ENCODE data around the gene SMIM5. TPM values are rescaled to one million over a fixed set of nuclear protein-coding genes. Genes with fewer than 3 reads are reported as not detected.

Gene SMIM5
- total and polyA plus RNA-seq, 9 of the 15 experiments (the other 6 are each of a cell fraction or from before 2014, with no cell fraction given), result 0.08 TPM; not detected in 8

- no peak overlapping the region for H3K4me2 ChIP-seq (ENCODE audit: insufficient read depth, low read length)
- DNase-seq (ENCODE audit: extremely low read depth in 1 of 4, low spot score in 3 of 4) (no peak), FAIRE-seq (no peak), ATAC-seq (no peak)
- intact Hi-C loops (cut with micrococcal nuclease) (loop anchor here (5.0 to 10.0 kb wide), 2 partner anchors 68 to 160 kb away; partner anchors contain the start of genes CASKIN2 and TSEN54), in situ Hi-C loops (cut with MboI) (no loop called here)
- H3K79me2 ChIP-seq (ENCODE audit: control insufficient read depth, insufficient read depth, low read length), result no peaks in the 10 kb centered on the region
- peaks cover 5 to 26% of the 10 kb centered on the region in 2 experiments; a peak in 3 of 5 replicates for H3K4me1 ChIP-seq (replicated peaks in 1 of 2; ENCODE audit: control insufficient read depth in 2 of 2, insufficient read depth in 2 of 2, low read length in 2 of 2)
- 45% methylated on average over 7 of the region's 7 CpGs for WGBS (ENCODE audit: insufficient coverage, low coverage, missing lambda C conversion rate)
- TF ChIP-seq POLR2AphosphoS5 (IDR thresholded peaks at IDR 0.05; ENCODE audit: control insufficient read depth, insufficient read depth, low read depth, low read length), result no peak
- H4K20me1 ChIP-seq (replicated peaks; ENCODE audit: control insufficient read depth, insufficient read depth, low read length), result no peaks in the 10 kb centered on the region
- ChIA-PET CTCF (ENCODE audit: low intra/inter-chr PET ratio) (no interaction called here), POLR2A (interaction anchor here (0.8 to 1.8 kb wide), 2 partner anchors 17 to 69 kb away, joined by 3 to 4 read pairs; partner anchors contain the start of gene TSEN54)
- H2AFZ ChIP-seq (ENCODE audit: low read depth, low read length), result no peak overlapping the region
- no peak overlapping the region for H3K27ac ChIP-seq (ENCODE audit: extremely low read depth, low read depth, low read length)
- no peak overlapping the region for H3K4me3 ChIP-seq
- no peaks in the 10 kb centered on the region for H3K9me3 ChIP-seq (replicated peaks; ENCODE audit: control insufficient read depth, insufficient read depth, low read depth, low read length)
- no peaks in the 10 kb centered on the region for H3K36me3 ChIP-seq (ENCODE audit: control insufficient read depth, insufficient read depth, low read length)
- no peaks in the 10 kb centered on the region; a peak in 1 of 5 replicates for H3K27me3 ChIP-seq (ENCODE audit: control insufficient read depth in 2 of 2, insufficient read depth in 2 of 2, low read length in 2 of 2)
- BruUV-seq (replicated peaks), result no TSS peak
- H3K9me1 ChIP-seq (ENCODE audit: control insufficient read depth, insufficient read depth, low read length), result no peaks in the 10 kb centered on the region
- no peak overlapping the region for H3K9ac ChIP-seq (ENCODE audit: insufficient read depth in 1 of 2, low read depth in 2 of 2, low read length in 2 of 2)
These were observed 48.4 kb upstream of the SMIM5 start for GRCh38 chr17:75584849-75585175.

GRCh38 chr17:75587675-75588595 is 45.3 kb upstream of the SMIM5 start, which contains the start of gene MYO15B:
Gene MYO15B (plus strand): TSS chr17:75587800. CDS start chr17:75588058, 258 bp downstream.
- Histone ChIP-seq H3K4me2 (ENCODE audit: insufficient read depth, low read length) (0 out of 2 replicates have a peak within 1 kb of the TSS, but pooled peaks have one; percentile 18), H3K79me2 (ENCODE audit: control insufficient read depth, insufficient read depth, low read length) (no peaks in the 10 kb centered on the region), H3K9me3 (replicated peaks; ENCODE audit: control insufficient read depth, insufficient read depth, low read depth, low read length) (no peaks in the 10 kb centered on the region), H3K9ac (ENCODE audit: insufficient read depth in 1 of 2, low read depth in 2 of 2, low read length in 2 of 2) (peak within 1 kb of the TSS; percentile 53 to 89; a peak in 3 of 4 replicates), H3K4me1 (replicated peaks in 1 of 2; ENCODE audit: control insufficient read depth in 2 of 2, insufficient read depth in 2 of 2, low read length in 2 of 2) (peaks cover 6 to 36% of the 10 kb centered on the region in 2 experiments; a peak in 3 of 5 replicates), H3K36me3 (ENCODE audit: control insufficient read depth, insufficient read depth, low read length) (no peaks in the 10 kb centered on the region), H4K20me1 (replicated peaks; ENCODE audit: control insufficient read depth, insufficient read depth, low read length) (no peaks in the 10 kb centered on the region), H3K9me1 (ENCODE audit: control insufficient read depth, insufficient read depth, low read length) (no peaks in the 10 kb centered on the region), H3K27ac (ENCODE audit: extremely low read depth, low read depth, low read length) (peak within 1 kb of the TSS; percentile 49; the same call in 1 of the 3 replicates), H3K4me3 (peak within 1 kb of the TSS; percentile 53; the same call in 1 of the 2 replicates), H3K27me3 (ENCODE audit: control insufficient read depth in 2 of 2, insufficient read depth in 2 of 2, low read length in 2 of 2) (peaks cover 0 to 4% of the 10 kb centered on the region in 2 experiments; a peak in 1 of 5 replicates), H2AFZ (ENCODE audit: low read depth, low read length) (peak within 1 kb of the TSS; percentile 85)
- no TSS peak for BruUV-seq (replicated peaks)
- DNase-seq (ENCODE audit: extremely low read depth in 1 of 4, low spot score in 3 of 4), result peak; percentile 26 to 57 (median 43)
- in situ Hi-C loops (cut with MboI) (no loop called here), intact Hi-C loops (cut with micrococcal nuclease) (loop anchor here (5.0 to 10.0 kb wide), 2 partner anchors 71 to 163 kb away; partner anchors contain the start of genes CASKIN2 and TSEN54)
- ChIA-PET POLR2A (interaction anchor here (0.5 kb wide), 1 partner anchor 79 kb away, joined by 4 read pairs; no protein-coding TSS in a partner anchor), CTCF (ENCODE audit: low intra/inter-chr PET ratio) (interaction anchor here (1.0 to 1.2 kb wide), 3 partner anchors 38 to 162 kb away, joined by 3 to 4 read pairs (median 3); no protein-coding TSS in a partner anchor)
- no peak for ATAC-seq
- no peak for FAIRE-seq
- 62% methylated on average over 26 of the region's 82 CpGs for WGBS (ENCODE audit: insufficient coverage, low coverage, missing lambda C conversion rate)
- no peak for TF ChIP-seq ZNF124 (CRISPR knock-in tag; IDR thresholded peaks at IDR 0.05)
- TF ChIP-seq NONO (IDR thresholded peaks at IDR 0.05; ENCODE audit: low read depth in 2 of 2, low read length in 1 of 2), result no peak
- no peak for TF ChIP-seq STAT5A (IDR thresholded peaks at IDR 0.05; ENCODE audit: borderline replicate concordance, low read length)
- TF ChIP-seq CUX1 (CRISPR knock-in tag; IDR thresholded peaks at IDR 0.05), result no peak
- no peak for TF ChIP-seq SLC30A9 (CRISPR knock-in tag; IDR thresholded peaks at IDR 0.05)
- TF ChIP-seq ZFP1 (CRISPR knock-in tag; IDR thresholded peaks at IDR 0.05), result no peak
